Measurements from ENCODE around the gene IKZF4.

GRCh38 chr12:56018356-56018755, 2.5 kb upstream of the IKZF4 start:
- TF ChIP-seq, protein P1, sequence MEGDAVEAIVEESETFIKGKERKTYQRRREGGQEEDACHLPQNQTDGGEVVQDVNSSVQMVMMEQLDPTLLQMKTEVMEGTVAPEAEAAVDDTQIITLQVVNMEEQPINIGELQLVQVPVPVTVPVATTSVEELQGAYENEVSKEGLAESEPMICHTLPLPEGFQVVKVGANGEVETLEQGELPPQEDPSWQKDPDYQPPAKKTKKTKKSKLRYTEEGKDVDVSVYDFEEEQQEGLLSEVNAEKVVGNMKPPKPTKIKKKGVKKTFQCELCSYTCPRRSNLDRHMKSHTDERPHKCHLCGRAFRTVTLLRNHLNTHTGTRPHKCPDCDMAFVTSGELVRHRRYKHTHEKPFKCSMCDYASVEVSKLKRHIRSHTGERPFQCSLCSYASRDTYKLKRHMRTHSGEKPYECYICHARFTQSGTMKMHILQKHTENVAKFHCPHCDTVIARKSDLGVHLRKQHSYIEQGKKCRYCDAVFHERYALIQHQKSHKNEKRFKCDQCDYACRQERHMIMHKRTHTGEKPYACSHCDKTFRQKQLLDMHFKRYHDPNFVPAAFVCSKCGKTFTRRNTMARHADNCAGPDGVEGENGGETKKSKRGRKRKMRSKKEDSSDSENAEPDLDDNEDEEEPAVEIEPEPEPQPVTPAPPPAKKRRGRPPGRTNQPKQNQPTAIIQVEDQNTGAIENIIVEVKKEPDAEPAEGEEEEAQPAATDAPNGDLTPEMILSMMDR (IDR thresholded peaks at IDR 0.05; ENCODE audit: insufficient read depth, low read length), result no peak
- TF ChIP-seq REST (IDR thresholded peaks at IDR 0.05; ENCODE audit: insufficient replicate concordance, low read depth), result no peak
- no peak for TF ChIP-seq POLR2AphosphoS5 (IDR thresholded peaks at IDR 0.05; ENCODE audit: low read depth)
